HepG2 (cell line): ENCODE measurements around the gene SNED1. TPM values are rescaled to one million over a fixed set of nuclear protein-coding genes. Genes with fewer than 3 reads are reported as not detected.

Experiments used
- ATAC-seq: fragments of 200-7000 bp; cut with Tn5 transposase; 3 replicates; pipeline ENCODE4 v1.9.1; 2020; ENCODE audit warnings: mild to moderate bottlenecking, moderate library complexity
- BruUV-seq: library from RNA; stranded (reverse); fragments of 400-500 nt; replicated peaks from 2 replicates; lab custom pipeline; 2021; lab: Mats Ljungman, UMichigan
- CTCF ChIA-PET: fragments of 300-600 bp; formaldehyde crosslinking; extraction: SDS; loops from one replicate; lab custom pipeline; 2021; ENCODE audit warnings: low total read pairs, inconsistent platforms, low intra/inter-chr PET ratio; lab: Yijun Ruan, JAX
- POLR2A ChIA-PET: fragments of 350-600 bp; sonication (Branson Sonifier 250); formaldehyde crosslinking; loops from one replicate; lab custom pipeline; 2020; ENCODE audit warnings: antibody characterized with exemption, inconsistent platforms; lab: Yijun Ruan, JAX
- DNase-seq: peaks from one replicate; pipeline ENCODE4 v3.0.0-alpha.2; 2015; ENCODE audit warnings: low spot score
- FAIRE-seq: peaks from 3 replicates; lab custom pipeline; 2011; peaks lifted over from hg19 to GRCh38; lab: Jason Lieb, UNC
- H2AFZ ChIP-seq: one replicate; pipeline ENCODE4 v1.6.1; 2011; ENCODE audit warnings: low read length, inconsistent platforms
- H3K27ac ChIP-seq: fragments of 300-600 bp; 3 replicates; pipeline ENCODE4 v1.8.0; 2011; ENCODE audit warnings: mixed run types, mild to moderate bottlenecking, mixed read lengths, low read length, inconsistent platforms; ENCODE audit not compliant: insufficient read depth; ENCODE audit errors: extremely low read length
- H3K27me3 ChIP-seq, 2 experiments: fragments of 200-600 bp in 1 of 2; 2 replicates in 1 of 2; 3 replicates in 1 of 2; pipeline versions ENCODE4 v1.6.0 to v1.8.0; 2011; ENCODE audit warnings: low read length in 2 of 2, mild to moderate bottlenecking in 2 of 2, moderate library complexity in 2 of 2, inconsistent platforms in 1 of 2; ENCODE audit not compliant: insufficient read depth in 2 of 2, control insufficient read depth in 1 of 2
- H3K36me3 ChIP-seq, 2 experiments: fragments of 200-600 bp in 1 of 2; replicated peaks in 1 of 2; 2 replicates in 1 of 2; 3 replicates in 1 of 2; pipeline versions ENCODE4 v1.5.1 to v1.8.0; 2011; ENCODE audit warnings: low read length in 2 of 2, inconsistent platforms in 1 of 2; ENCODE audit not compliant: insufficient read depth in 2 of 2, control insufficient read depth in 1 of 2
- H3K4me1 ChIP-seq: 2 replicates; pipeline ENCODE4 v1.5.1; 2012; ENCODE audit warnings: low read length, inconsistent platforms; ENCODE audit not compliant: insufficient read depth
- H3K4me2 ChIP-seq: 2 replicates; pipeline ENCODE4 v1.6.0; 2011; ENCODE audit warnings: low read depth, low read length, inconsistent platforms
- H3K4me3 ChIP-seq, 3 experiments: fragments of 200-600 bp in 1 of 3; sonication (generic), shearing (Covaris generic) in 1 of 3; replicated peaks in 1 of 3; 2 replicates each; pipeline ENCODE4 v1.5.1; 2011 to 2016; ENCODE audit warnings: low read length in 3 of 3, inconsistent platforms in 2 of 3, low read depth in 2 of 3, mild to moderate bottlenecking in 2 of 3, control low read depth in 1 of 3, mixed read lengths in 1 of 3; ENCODE audit not compliant: insufficient read depth in 1 of 3
- H3K79me2 ChIP-seq: one replicate; pipeline ENCODE4 v1.6.1; 2011; ENCODE audit warnings: low read length, inconsistent platforms; ENCODE audit not compliant: insufficient read depth
- H3K9ac ChIP-seq: 2 replicates; pipeline ENCODE4 v1.6.0; 2011; ENCODE audit warnings: mild to moderate bottlenecking, low read depth, low read length, inconsistent platforms; ENCODE audit not compliant: insufficient read depth
- H3K9me3 ChIP-seq: 2 replicates; pipeline ENCODE4 v1.5.1; 2012; ENCODE audit warnings: mild to moderate bottlenecking, low read length
- H4K20me1 ChIP-seq: 2 replicates; pipeline ENCODE4 v1.6.0; 2011; ENCODE audit warnings: inconsistent platforms, mild to moderate bottlenecking, low read length, moderate library complexity; ENCODE audit not compliant: insufficient read depth
- CBX2 ChIP-seq, 2 experiments: fragments of 200-600 bp in 1 of 2; sonication (generic); formaldehyde crosslinking in 1 of 2; IDR thresholded peaks; 2 replicates each; pipeline versions ENCODE4 v1.7.0 to v1.8.1; 2018 to 2022; ENCODE audit warnings: low read depth in 2 of 2, low read length in 1 of 2, mild to moderate bottlenecking in 1 of 2, missing genetic modification reagents in 1 of 2
- FOXO4 ChIP-seq: sonication (generic); formaldehyde crosslinking; conservative IDR thresholded peaks from 2 replicates; pipeline ENCODE4 v1.8.1; 2023; ENCODE audit warnings: missing genetic modification reagents
- MBD4 ChIP-seq: IDR thresholded peaks from 2 replicates; pipeline ENCODE4 v1.6.1; 2012; ENCODE audit warnings: low read length, inconsistent platforms, borderline replicate concordance
- MBNL3 ChIP-seq: fragments of 250-450 bp; sonication (Bioruptor Pico); conservative IDR thresholded peaks from 2 replicates; pipeline ENCODE4 v1.8.0; 2022; ENCODE audit warnings: mild to moderate bottlenecking, inconsistent platforms
- MTF2 ChIP-seq: sonication (generic); formaldehyde crosslinking; IDR thresholded peaks from 2 replicates; pipeline ENCODE4 v1.5.0; 2020; ENCODE audit warnings: missing genetic modification reagents, borderline replicate concordance
- NFRKB ChIP-seq: fragments of 450-650 bp; IDR thresholded peaks from 2 replicates; pipeline ENCODE4 v1.6.1; 2017
- SMAD3 ChIP-seq: sonication (generic); formaldehyde crosslinking; IDR thresholded peaks from 2 replicates; pipeline ENCODE4 v1.4.0; 2020; ENCODE audit warnings: missing genetic modification reagents
- ZFY ChIP-seq: sonication (generic); formaldehyde crosslinking; IDR thresholded peaks from 2 replicates; pipeline ENCODE4 v1.4.0; 2020; ENCODE audit warnings: missing genetic modification reagents
- ZNF543 ChIP-seq: sonication (generic); formaldehyde crosslinking; IDR thresholded peaks from 2 replicates; pipeline ENCODE4 v1.4.0; 2020; ENCODE audit warnings: mild to moderate bottlenecking, missing genetic modification reagents
- WGBS: methylation state at CpG from one replicate; pipeline ENCODE4 v1.1.6; 2017; ENCODE audit warnings: low lambda C conversion rate; 5-methylcytosine and 5-hydroxymethylcytosine counted together
- in situ Hi-C: cut with HindIII; loops from 2 replicates; pipeline ENCODE4 v1.10.0; 2017; ENCODE audit warnings: low pct_unique_long_range_greater_than_20kb; ENCODE audit not compliant: extremely low pct_ligation_motif_present
- intact Hi-C: fragments of 100-400 bp; cut with micrococcal nuclease; formaldehyde crosslinking; loops from one replicate; pipeline ENCODE4 v1.10.0; 2022; ENCODE audit not compliant: unreplicated experiment
- polyA plus RNA-seq, 8 experiments: library from polyadenylated mRNA; depleted of rRNA in 3 of 8; stranded (reverse) in 7 of 8; unstranded in 1 of 8; fragments of >200 nt; fragmentation: Illumina TruSeq in 4 of 8; extraction: Trizol in 4 of 8; gene quantifications; 2 replicates each; pipeline versions ENCODE4 v1.2.1 to v1.2.3, GENCODE V29; 2011 to 2016; ENCODE audit warnings: low read depth in 4 of 8, missing spikeins in 1 of 8, mixed read lengths in 1 of 8; ENCODE audit not compliant: insufficient read depth in 1 of 8
- total RNA-seq, 5 experiments: library from RNA; depleted of rRNA; stranded (reverse); fragments of >200 nt; fragmentation: Illumina TruSeq; extraction: Trizol; gene quantifications; 2 replicates each; pipeline ENCODE4 v1.2.3, GENCODE V29; 2016; ENCODE audit warnings: low read depth in 1 of 5
- TF ChIP-seq, protein P1 (sequence below): IDR thresholded peaks from 2 replicates; pipeline ENCODE4 v1.6.1; 2016; ENCODE audit warnings: mild to moderate bottlenecking
- TF ChIP-seq, protein P2 (sequence below): sonication (generic); formaldehyde crosslinking; IDR thresholded peaks from 2 replicates; pipeline ENCODE4 v1.4.0; 2020; ENCODE audit warnings: mild to moderate bottlenecking, low read depth, missing genetic modification reagents

Gene SNED1
- total and polyA plus RNA-seq, 2 of the 13 experiments (the other 11 are each of a cell fraction or from before 2014, with no cell fraction given): 0.15 to 0.65 TPM

- H3K4me1 ChIP-seq: peaks cover 53% of the 10 kb centered on the region
- intact Hi-C loops: no loop called here
- peaks cover 18 to 42% of the 10 kb centered on the region in 2 experiments for H3K36me3 ChIP-seq
- TF ChIP-seq ZFY: no peak
- 0 out of 2 replicates have a peak, but pooled peaks have one; percentile 76 for TF ChIP-seq FOXO4 (CRISPR knock-in tag)
- TF ChIP-seq, all 625 proteins: peak for 1
- CTCF ChIA-PET: no interaction called here
- Histone ChIP-seq H2AFZ (no peak overlapping the region), H3K9ac (no peak overlapping the region), H3K9me3 (no peaks in the 10 kb centered on the region), H3K27ac (no peak overlapping the region), H3K79me2 (peaks cover 51% of the 10 kb centered on the region), H3K4me3 (no peak overlapping the region), H3K4me2 (no peak overlapping the region), H3K27me3 (no peaks in the 10 kb centered on the region; a peak in 1 of 5 replicates), H4K20me1 (peaks cover 1% of the 10 kb centered on the region; the same call in 1 of the 2 replicates)
- WGBS: 95% methylated on average over 5 of the region's 5 CpGs
- BruUV-seq: no TSS peak
- DNase-seq (no peak), ATAC-seq (no peak), FAIRE-seq (no peak)
- POLR2A ChIA-PET: no interaction called here
- in situ Hi-C loops: no loop called here
Observed at GRCh38 chr2:241099246-241099645, 100.8 kb downstream of the SNED1 start.

GRCh38 chr2:241102239-241102803 lies 103.9 kb downstream of the SNED1 start, which contains the start of gene MTERF4:
MTERF4 (minus strand) TSS chr2:241102287; CDS start chr2:241102273, 14 bp downstream.
- Histone ChIP-seq H3K4me2 (peak within 1 kb of the TSS; percentile 90), H3K36me3 (peaks cover 8 to 23% of the 10 kb centered on the region in 2 experiments), H3K4me1 (peaks cover 35% of the 10 kb centered on the region), H3K9ac (peak within 1 kb of the TSS; percentile 96), H3K27me3 (no peaks in the 10 kb centered on the region; a peak in 1 of 5 replicates), H3K9me3 (no peaks in the 10 kb centered on the region), H3K27ac (peak within 1 kb of the TSS; percentile 90), H4K20me1 (no peaks in the 10 kb centered on the region), H2AFZ (peak within 1 kb of the TSS; percentile 83), H3K79me2 (peaks cover 48% of the 10 kb centered on the region), H3K4me3 (peak within 1 kb of the TSS; percentile 75 to 96 (median 96))
- POLR2A ChIA-PET: interaction anchor here (1.0 to 4.5 kb wide), 10 partner anchors 9 to 245 kb away, joined by 3 to 37 read pairs (median 5); partner anchors contain the start of genes PASK and PPP1R7
- in situ Hi-C loops (no loop called here), intact Hi-C loops (loop anchor here (2.0 kb wide), 1 partner anchor 46 kb away; the partner anchor contains the start of gene PASK)
- FAIRE-seq (peak; percentile 63), DNase-seq (peak; percentile 86), ATAC-seq (peak; percentile 99)
- TSS peak; percentile 96 for BruUV-seq
- WGBS: 2% methylated on average over 35 of the region's 56 CpGs
- CTCF ChIA-PET: no interaction called here
- TF ChIP-seq ZNF543 (CRISPR knock-in tag): peak; percentile 96
- TF ChIP-seq, protein P1, sequence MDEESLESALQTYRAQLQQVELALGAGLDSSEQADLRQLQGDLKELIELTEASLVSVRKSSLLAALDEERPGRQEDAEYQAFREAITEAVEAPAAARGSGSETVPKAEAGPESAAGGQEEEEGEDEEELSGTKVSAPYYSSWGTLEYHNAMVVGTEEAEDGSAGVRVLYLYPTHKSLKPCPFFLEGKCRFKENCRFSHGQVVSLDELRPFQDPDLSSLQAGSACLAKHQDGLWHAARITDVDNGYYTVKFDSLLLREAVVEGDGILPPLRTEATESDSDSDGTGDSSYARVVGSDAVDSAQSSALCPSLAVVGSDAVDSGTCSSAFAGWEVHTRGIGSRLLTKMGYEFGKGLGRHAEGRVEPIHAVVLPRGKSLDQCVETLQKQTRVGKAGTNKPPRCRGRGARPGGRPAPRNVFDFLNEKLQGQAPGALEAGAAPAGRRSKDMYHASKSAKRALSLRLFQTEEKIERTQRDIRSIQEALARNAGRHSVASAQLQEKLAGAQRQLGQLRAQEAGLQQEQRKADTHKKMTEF (CRISPR knock-in tag): peak; percentile 100
- peak; percentile 98 for TF ChIP-seq SMAD3
- TF ChIP-seq NFRKB: peak; percentile 78
- TF ChIP-seq MBNL3 (CRISPR knock-in tag): no peak
- TF ChIP-seq CBX2 (IDR thresholded peaks at IDR 0.05; ENCODE audit: low read depth, low read length): no peak; the same call in 1 of the 2 replicates
- peak; percentile 96; the same call in 1 of the 2 replicates for TF ChIP-seq CBX2 (CRISPR knock-in tag; IDR thresholded peaks at IDR 0.05; ENCODE audit: low read depth)
- TF ChIP-seq MTF2 (CRISPR knock-in tag): peak; percentile 94; the same call in 1 of the 2 replicates
- no peak for TF ChIP-seq MBD4
- TF ChIP-seq, protein P2, sequence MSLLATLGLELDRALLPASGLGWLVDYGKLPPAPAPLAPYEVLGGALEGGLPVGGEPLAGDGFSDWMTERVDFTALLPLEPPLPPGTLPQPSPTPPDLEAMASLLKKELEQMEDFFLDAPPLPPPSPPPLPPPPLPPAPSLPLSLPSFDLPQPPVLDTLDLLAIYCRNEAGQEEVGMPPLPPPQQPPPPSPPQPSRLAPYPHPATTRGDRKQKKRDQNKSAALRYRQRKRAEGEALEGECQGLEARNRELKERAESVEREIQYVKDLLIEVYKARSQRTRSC (CRISPR knock-in tag): 0 out of 2 replicates have a peak, but pooled peaks have one; percentile 6
